HepG2 (cell line): Measurements from ENCODE around the gene SEMA4A. TPM values are rescaled to one million over a fixed set of nuclear protein-coding genes. Genes with fewer than 3 reads are reported as not detected.

Experiments
- BRCA1 ChIP-seq: sonication (generic); formaldehyde crosslinking; IDR thresholded peaks from 2 replicates; pipeline ENCODE4 v1.4.0; 2020; ENCODE audit warnings: missing genetic modification reagents
- CBX1 ChIP-seq: IDR thresholded peaks from one replicate; pipeline ENCODE4 v1.6.1; 2016; ENCODE audit warnings: antibody characterized with exemption, low read depth
- FIP1L1 ChIP-seq: fragments of 200-400 bp; formaldehyde crosslinking; IDR thresholded peaks from 2 replicates; pipeline ENCODE4 v1.6.1; 2018; ENCODE audit warnings: low read depth, mild to moderate bottlenecking, low read length, moderate library complexity, borderline replicate concordance; ENCODE audit not compliant: insufficient read depth
- MTA1 ChIP-seq: sonication (generic); formaldehyde crosslinking; IDR thresholded peaks from 2 replicates; pipeline ENCODE4 v1.4.0; 2020; ENCODE audit warnings: missing genetic modification reagents, mild to moderate bottlenecking, borderline replicate concordance
- NFIB ChIP-seq: sonication (generic); formaldehyde crosslinking; IDR thresholded peaks from 2 replicates; pipeline ENCODE4 v1.9.0; 2021; ENCODE audit warnings: missing genetic modification reagents, mild to moderate bottlenecking, borderline replicate concordance
- PAWR ChIP-seq: sonication (generic); formaldehyde crosslinking; IDR thresholded peaks from 2 replicates; pipeline ENCODE4 v1.4.0; 2020; ENCODE audit warnings: missing genetic modification reagents, mild to moderate bottlenecking, borderline replicate concordance
- RBM22 ChIP-seq: fragments of 200-400 bp; formaldehyde crosslinking; optimal IDR thresholded peaks from 2 replicates; pipeline ENCODE3; 2017; ENCODE audit warnings: mild to moderate bottlenecking, low read length, moderate library complexity
- RNF2 ChIP-seq: fragments of 450-650 bp; conservative IDR thresholded peaks from 2 replicates; pipeline ENCODE4 v1.6.1; 2016; ENCODE audit warnings: low read depth
- SPEN ChIP-seq: sonication (generic); formaldehyde crosslinking; IDR thresholded peaks from 2 replicates; pipeline ENCODE4 v1.5.1; 2020; ENCODE audit warnings: low read depth, mild to moderate bottlenecking, missing genetic modification reagents
- TAF1 ChIP-seq: sonication (generic); formaldehyde crosslinking; IDR thresholded peaks from 2 replicates; pipeline ENCODE4 v1.4.0; 2020; ENCODE audit warnings: missing genetic modification reagents
- TBX3 ChIP-seq: fragments of 450-650 bp; IDR thresholded peaks from 2 replicates; pipeline ENCODE4 v1.6.1; 2017; ENCODE audit warnings: antibody characterized with exemption, mild to moderate bottlenecking, inconsistent platforms, borderline replicate concordance
- ZNF17 ChIP-seq: sonication (generic); formaldehyde crosslinking; IDR thresholded peaks from 2 replicates; pipeline ENCODE4 v1.5.0; 2020; ENCODE audit warnings: mild to moderate bottlenecking, missing genetic modification reagents
- ZNF256 ChIP-seq: sonication (generic); formaldehyde crosslinking; conservative IDR thresholded peaks from 2 replicates; pipeline ENCODE4 v1.4.0; 2020; ENCODE audit warnings: missing genetic modification reagents
- ZNF530 ChIP-seq: sonication (generic); formaldehyde crosslinking; IDR thresholded peaks from 2 replicates; pipeline ENCODE4 v1.5.0; 2020; ENCODE audit warnings: low read depth, mild to moderate bottlenecking, missing genetic modification reagents
- ZNF563 ChIP-seq: sonication (generic); formaldehyde crosslinking; IDR thresholded peaks from 2 replicates; pipeline ENCODE4 v1.8.0; 2022; ENCODE audit warnings: mild to moderate bottlenecking, moderate library complexity, missing genetic modification reagents
- ZNF703 ChIP-seq: sonication (generic); formaldehyde crosslinking; IDR thresholded peaks from 2 replicates; pipeline ENCODE4 v1.5.1; 2020; ENCODE audit warnings: missing genetic modification reagents, mild to moderate bottlenecking, moderate library complexity, borderline replicate concordance
- ZNF749 ChIP-seq: sonication (generic); formaldehyde crosslinking; IDR thresholded peaks from 2 replicates; pipeline ENCODE4 v1.8.0; 2022; ENCODE audit warnings: mild to moderate bottlenecking, missing genetic modification reagents, moderate library complexity, borderline replicate concordance
- ZNF773 ChIP-seq: sonication (generic); formaldehyde crosslinking; IDR thresholded peaks from 2 replicates; pipeline ENCODE4 v1.4.0; 2020; ENCODE audit warnings: missing genetic modification reagents, borderline replicate concordance
- ZNF816 ChIP-seq: sonication (generic); formaldehyde crosslinking; IDR thresholded peaks from 2 replicates; pipeline ENCODE4 v1.8.0; 2022; ENCODE audit warnings: missing genetic modification reagents, mild to moderate bottlenecking, borderline replicate concordance
- ZNF891 ChIP-seq: sonication (generic); formaldehyde crosslinking; IDR thresholded peaks from 2 replicates; pipeline ENCODE4 v1.5.0; 2020; ENCODE audit warnings: mild to moderate bottlenecking, missing genetic modification reagents
- polyA plus RNA-seq, 8 experiments: library from polyadenylated mRNA; depleted of rRNA in 3 of 8; stranded (reverse) in 7 of 8; unstranded in 1 of 8; fragments of >200 nt; fragmentation: Illumina TruSeq in 4 of 8; extraction: Trizol in 4 of 8; gene quantifications; 2 replicates each; pipeline versions ENCODE4 v1.2.1 to v1.2.3, GENCODE V29; 2011 to 2016; ENCODE audit warnings: low read depth in 4 of 8, missing spikeins in 1 of 8, mixed read lengths in 1 of 8; ENCODE audit not compliant: insufficient read depth in 1 of 8
- total RNA-seq, 5 experiments: library from RNA; depleted of rRNA; stranded (reverse); fragments of >200 nt; fragmentation: Illumina TruSeq; extraction: Trizol; gene quantifications; 2 replicates each; pipeline ENCODE4 v1.2.3, GENCODE V29; 2016; ENCODE audit warnings: low read depth in 1 of 5
- TF ChIP-seq, protein P1 (sequence below): sonication (generic); formaldehyde crosslinking; IDR thresholded peaks from 2 replicates; pipeline ENCODE4 v1.8.0; 2022; ENCODE audit warnings: mild to moderate bottlenecking, missing genetic modification reagents, moderate library complexity
- TF ChIP-seq, protein P2 (sequence below): IDR thresholded peaks from 2 replicates; pipeline ENCODE4 v1.6.1; 2016; ENCODE audit warnings: missing biosample characterization, missing genetic modification reagents, low read depth
- TF ChIP-seq, protein P3 (sequence below): sonication (generic); formaldehyde crosslinking; IDR thresholded peaks from 2 replicates; pipeline ENCODE4 v1.4.0; 2020; ENCODE audit warnings: missing genetic modification reagents, borderline replicate concordance
- TF ChIP-seq, protein P4 (sequence below): sonication (generic); formaldehyde crosslinking; IDR thresholded peaks from 2 replicates; pipeline ENCODE4 v1.4.0; 2020; ENCODE audit warnings: mild to moderate bottlenecking, missing genetic modification reagents

Gene SEMA4A
- total and polyA plus RNA-seq, 2 of the 13 experiments (the other 11 are each of a cell fraction or from before 2014, with no cell fraction given), result 0.09 to 0.20 TPM

DNA sequence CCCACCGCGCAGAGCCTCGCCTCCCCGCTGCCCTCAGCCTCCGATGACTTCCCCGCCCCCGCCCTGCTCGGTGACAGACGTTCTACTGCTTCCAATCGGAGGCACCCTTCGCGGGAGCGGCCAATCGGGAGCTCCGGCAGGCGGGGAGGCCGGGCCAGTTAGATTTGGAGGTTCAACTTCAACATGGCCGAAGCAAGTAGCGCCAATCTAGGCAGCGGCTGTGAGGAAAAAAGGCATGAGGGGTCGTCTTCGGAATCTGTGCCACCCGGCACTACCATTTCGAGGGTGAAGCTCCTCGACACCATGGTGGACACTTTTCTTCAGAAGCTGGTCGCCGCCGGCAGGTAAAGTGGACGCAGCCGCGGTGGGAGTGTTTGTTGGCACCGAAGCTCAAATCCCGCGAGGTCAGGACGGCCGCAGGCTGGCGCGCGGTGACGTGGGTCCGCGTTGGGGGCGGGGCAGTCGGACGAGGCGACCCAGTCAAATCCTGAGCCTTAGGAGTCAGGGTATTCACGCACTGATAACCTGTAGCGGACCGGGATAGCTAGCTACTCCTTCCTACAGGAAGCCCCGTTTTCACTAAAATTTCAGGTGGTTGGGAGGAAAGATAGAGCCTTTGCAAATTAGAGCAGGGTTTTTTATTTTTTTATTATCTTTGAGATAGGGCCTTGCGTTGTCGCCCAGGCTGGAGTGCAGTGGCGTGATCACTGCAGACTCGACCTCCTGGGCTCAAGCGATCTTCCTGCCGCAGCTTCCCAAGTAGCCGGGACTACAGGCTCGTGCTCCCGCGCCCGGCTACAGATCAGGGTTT, 59.7 kb downstream of the SEMA4A start, which contains the start of gene PMF1 (continued):
- TF ChIP-seq, protein P1, sequence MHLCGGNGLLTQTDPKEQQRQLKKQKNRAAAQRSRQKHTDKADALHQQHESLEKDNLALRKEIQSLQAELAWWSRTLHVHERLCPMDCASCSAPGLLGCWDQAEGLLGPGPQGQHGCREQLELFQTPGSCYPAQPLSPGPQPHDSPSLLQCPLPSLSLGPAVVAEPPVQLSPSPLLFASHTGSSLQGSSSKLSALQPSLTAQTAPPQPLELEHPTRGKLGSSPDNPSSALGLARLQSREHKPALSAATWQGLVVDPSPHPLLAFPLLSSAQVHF (CRISPR knock-in tag), result peak; percentile 39; the same call in 1 of the 2 replicates
- TF ChIP-seq TAF1 (CRISPR knock-in tag) (peak; percentile 90), PAWR (CRISPR knock-in tag) (no peak), RNF2 (peak; percentile 73; the same call in 1 of the 2 replicates), RBM22 (peak; percentile 93), ZNF563 (CRISPR knock-in tag) (peak; percentile 43; the same call in 1 of the 2 replicates), CBX1 (no peak), ZNF891 (peak; percentile 60; the same call in 1 of the 2 replicates), NFIB (CRISPR knock-in tag) (no peak), SPEN (CRISPR knock-in tag) (peak; percentile 87), ZNF773 (no peak), ZNF256 (no peak), ZNF816 (CRISPR knock-in tag) (peak; percentile 85; the same call in 1 of the 2 replicates), ZNF530 (no peak), ZNF703 (CRISPR knock-in tag) (no peak), ZNF749 (CRISPR knock-in tag) (peak; percentile 59; the same call in 1 of the 2 replicates), MTA1 (CRISPR knock-in tag) (peak; percentile 88), FIP1L1 (no peak), BRCA1 (CRISPR knock-in tag) (peak; percentile 52; the same call in 1 of the 2 replicates), TBX3 (peak; percentile 56; the same call in 1 of the 2 replicates), ZNF17 (no peak)
- TF ChIP-seq, protein P2, sequence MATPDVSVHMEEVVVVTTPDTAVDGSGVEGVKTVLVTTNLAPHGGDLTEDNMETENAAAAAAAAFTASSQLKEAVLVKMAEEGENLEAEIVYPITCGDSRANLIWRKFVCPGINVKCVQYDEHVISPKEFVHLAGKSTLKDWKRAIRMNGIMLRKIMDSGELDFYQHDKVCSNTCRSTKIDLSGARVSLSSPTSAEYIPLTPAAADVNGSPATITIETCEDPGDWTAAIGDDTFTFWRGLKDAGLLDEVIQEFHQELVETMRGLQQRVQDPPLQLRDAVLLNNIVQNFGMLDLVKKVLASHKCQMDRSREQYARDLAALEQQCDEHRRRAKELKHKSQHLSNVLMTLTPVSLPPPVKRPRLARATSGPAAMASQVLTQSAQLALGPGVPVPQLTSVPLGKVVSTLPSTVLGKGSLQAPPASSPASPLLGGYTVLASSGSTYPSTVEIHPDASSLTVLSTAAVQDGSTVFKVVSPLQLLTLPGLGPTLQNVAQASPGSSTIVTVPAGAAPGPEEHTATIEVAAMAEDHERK (CRISPR knock-in tag), result peak; percentile 77
- TF ChIP-seq, protein P3, sequence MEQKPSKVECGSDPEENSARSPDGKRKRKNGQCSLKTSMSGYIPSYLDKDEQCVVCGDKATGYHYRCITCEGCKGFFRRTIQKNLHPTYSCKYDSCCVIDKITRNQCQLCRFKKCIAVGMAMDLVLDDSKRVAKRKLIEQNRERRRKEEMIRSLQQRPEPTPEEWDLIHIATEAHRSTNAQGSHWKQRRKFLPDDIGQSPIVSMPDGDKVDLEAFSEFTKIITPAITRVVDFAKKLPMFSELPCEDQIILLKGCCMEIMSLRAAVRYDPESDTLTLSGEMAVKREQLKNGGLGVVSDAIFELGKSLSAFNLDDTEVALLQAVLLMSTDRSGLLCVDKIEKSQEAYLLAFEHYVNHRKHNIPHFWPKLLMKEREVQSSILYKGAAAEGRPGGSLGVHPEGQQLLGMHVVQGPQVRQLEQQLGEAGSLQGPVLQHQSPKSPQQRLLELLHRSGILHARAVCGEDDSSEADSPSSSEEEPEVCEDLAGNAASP (CRISPR knock-in tag), result no peak
- TF ChIP-seq, protein P4, sequence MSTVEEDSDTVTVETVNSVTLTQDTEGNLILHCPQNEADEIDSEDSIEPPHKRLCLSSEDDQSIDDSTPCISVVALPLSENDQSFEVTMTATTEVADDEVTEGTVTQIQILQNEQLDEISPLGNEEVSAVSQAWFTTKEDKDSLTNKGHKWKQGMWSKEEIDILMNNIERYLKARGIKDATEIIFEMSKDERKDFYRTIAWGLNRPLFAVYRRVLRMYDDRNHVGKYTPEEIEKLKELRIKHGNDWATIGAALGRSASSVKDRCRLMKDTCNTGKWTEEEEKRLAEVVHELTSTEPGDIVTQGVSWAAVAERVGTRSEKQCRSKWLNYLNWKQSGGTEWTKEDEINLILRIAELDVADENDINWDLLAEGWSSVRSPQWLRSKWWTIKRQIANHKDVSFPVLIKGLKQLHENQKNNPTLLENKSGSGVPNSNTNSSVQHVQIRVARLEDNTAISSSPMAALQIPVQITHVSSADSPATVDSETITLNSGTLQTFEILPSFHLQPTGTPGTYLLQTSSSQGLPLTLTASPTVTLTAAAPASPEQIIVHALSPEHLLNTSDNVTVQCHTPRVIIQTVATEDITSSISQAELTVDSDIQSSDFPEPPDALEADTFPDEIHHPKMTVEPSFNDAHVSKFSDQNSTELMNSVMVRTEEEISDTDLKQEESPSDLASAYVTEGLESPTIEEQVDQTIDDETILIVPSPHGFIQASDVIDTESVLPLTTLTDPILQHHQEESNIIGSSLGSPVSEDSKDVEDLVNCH, result no peak
